ENCODE results near the gene METRNL. TPM values are rescaled to one million over a fixed set of nuclear protein-coding genes. Genes with fewer than 3 reads are reported as not detected.

The METRNL gene
- total RNA-seq, 6 experiments from 2014 or later = 54.4 to 96.7 (median 90.9) TPM

- Mint-ChIP-seq H3K36me3 (ENCODE audit: low read depth) (no peaks in the 10 kb centered on the region), H3K4me3 (no peak overlapping the region), H3K27ac (no peak overlapping the region), H3K4me1 (ENCODE audit: low read depth) (no peaks in the 10 kb centered on the region), H3K27me3 (ENCODE audit: insufficient read depth) (peaks cover 9% of the 10 kb centered on the region), H3K9me3 (no peaks in the 10 kb centered on the region)
- TF ChIP-seq CTCF (IDR thresholded peaks at IDR 0.05) = no peak
- DNase-seq = no peak
Observed at GRCh38 chr17:83071365-83071764, 8.0 kb upstream of the METRNL start.

GRCh38 chr17:83071966-83072562 lies 7.3 kb upstream of the METRNL start:
- H3K9me3 Mint-ChIP-seq = no peaks in the 10 kb centered on the region
- TF ChIP-seq CTCF (IDR thresholded peaks at IDR 0.05) = no peak
- no peak overlapping the region for H3K4me3 Mint-ChIP-seq
- DNase-seq = no peak
- H3K4me1 Mint-ChIP-seq (ENCODE audit: low read depth) = peaks cover 1% of the 10 kb centered on the region
- no peak overlapping the region for H3K27ac Mint-ChIP-seq
- peaks cover 9% of the 10 kb centered on the region for H3K27me3 Mint-ChIP-seq (ENCODE audit: insufficient read depth)
- H3K36me3 Mint-ChIP-seq (ENCODE audit: low read depth) = no peaks in the 10 kb centered on the region

- Mint-ChIP-seq H3K36me3 (ENCODE audit: low read depth) (no peaks in the 10 kb centered on the region), H3K4me1 (ENCODE audit: low read depth) (peaks cover 7% of the 10 kb centered on the region), H3K9me3 (no peaks in the 10 kb centered on the region), H3K27ac (no peak overlapping the region), H3K4me3 (no peak overlapping the region), H3K27me3 (ENCODE audit: insufficient read depth) (peaks cover 9% of the 10 kb centered on the region)
- no peak for TF ChIP-seq CTCF (IDR thresholded peaks at IDR 0.05)
- no peak for DNase-seq
Observed at GRCh38 chr17:83072600-83073358, 6.6 kb upstream of the METRNL start.

GRCh38 chr17:83073389-83074063 lies 5.9 kb upstream of the METRNL start:
- no peaks in the 10 kb centered on the region for H3K9me3 Mint-ChIP-seq

More at GRCh38 chr17:83073389-83074063, 5.9 kb upstream of the METRNL start:
- H3K4me3 Mint-ChIP-seq = no peak overlapping the region
- no peak for TF ChIP-seq CTCF (IDR thresholded peaks at IDR 0.05)
- no peak for DNase-seq
- H3K36me3 Mint-ChIP-seq (ENCODE audit: low read depth) = no peaks in the 10 kb centered on the region
- H3K4me1 Mint-ChIP-seq (ENCODE audit: low read depth) = peaks cover 7% of the 10 kb centered on the region
- H3K27me3 Mint-ChIP-seq (ENCODE audit: insufficient read depth) = peaks cover 9% of the 10 kb centered on the region
- no peak overlapping the region for H3K27ac Mint-ChIP-seq
